ENCODE data around the gene SLC37A2. TPM values are rescaled to one million over a fixed set of nuclear protein-coding genes. Genes with fewer than 3 reads are reported as not detected.

SLC37A2 gene
- total RNA-seq, 1 donor from 2014 or later = 3.3 TPM

GRCh38 chr11:125049164-125049792, 13.8 kb upstream of the SLC37A2 start:
- Mint-ChIP-seq H3K4me1 (no peaks in the 10 kb centered on the region), H3K4me3 (no peak overlapping the region), H3K9me3 (no peaks in the 10 kb centered on the region), H3K27ac (no peak overlapping the region), H3K36me3 (peaks cover 3% of the 10 kb centered on the region), H3K27me3 (ENCODE audit: insufficient read depth, low read depth) (no peaks in the 10 kb centered on the region)
- TF ChIP-seq EZH2 (IDR thresholded peaks at IDR 0.05) = no peak
- no peak for TF ChIP-seq EZH2phosphoT487 (IDR thresholded peaks at IDR 0.05)
- TF ChIP-seq, protein P1, sequence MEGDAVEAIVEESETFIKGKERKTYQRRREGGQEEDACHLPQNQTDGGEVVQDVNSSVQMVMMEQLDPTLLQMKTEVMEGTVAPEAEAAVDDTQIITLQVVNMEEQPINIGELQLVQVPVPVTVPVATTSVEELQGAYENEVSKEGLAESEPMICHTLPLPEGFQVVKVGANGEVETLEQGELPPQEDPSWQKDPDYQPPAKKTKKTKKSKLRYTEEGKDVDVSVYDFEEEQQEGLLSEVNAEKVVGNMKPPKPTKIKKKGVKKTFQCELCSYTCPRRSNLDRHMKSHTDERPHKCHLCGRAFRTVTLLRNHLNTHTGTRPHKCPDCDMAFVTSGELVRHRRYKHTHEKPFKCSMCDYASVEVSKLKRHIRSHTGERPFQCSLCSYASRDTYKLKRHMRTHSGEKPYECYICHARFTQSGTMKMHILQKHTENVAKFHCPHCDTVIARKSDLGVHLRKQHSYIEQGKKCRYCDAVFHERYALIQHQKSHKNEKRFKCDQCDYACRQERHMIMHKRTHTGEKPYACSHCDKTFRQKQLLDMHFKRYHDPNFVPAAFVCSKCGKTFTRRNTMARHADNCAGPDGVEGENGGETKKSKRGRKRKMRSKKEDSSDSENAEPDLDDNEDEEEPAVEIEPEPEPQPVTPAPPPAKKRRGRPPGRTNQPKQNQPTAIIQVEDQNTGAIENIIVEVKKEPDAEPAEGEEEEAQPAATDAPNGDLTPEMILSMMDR (IDR thresholded peaks at IDR 0.05) = no peak
- H3K27ac ChIP-seq = no peak overlapping the region
- no peak overlapping the region for H3K4me3 ChIP-seq
- H3K4me1 ChIP-seq = no peaks in the 10 kb centered on the region
- H3K9ac ChIP-seq = no peak overlapping the region
- no peak for DNase-seq (ENCODE audit: low spot score)
- no peaks in the 10 kb centered on the region for H3K27me3 ChIP-seq
- H3K4me2 ChIP-seq = no peak overlapping the region
- H3K79me2 ChIP-seq (ENCODE audit: low read depth) = no peaks in the 10 kb centered on the region
- H3F3A ChIP-seq (ENCODE audit: low read depth) = no peaks in the 10 kb centered on the region
- no peaks in the 10 kb centered on the region for H3K9me3 ChIP-seq (ENCODE audit: low read depth)
- no peaks in the 10 kb centered on the region for H4K20me1 ChIP-seq (ENCODE audit: low read depth)
- H2AFZ ChIP-seq (replicated peaks) = no peak overlapping the region
- H3K36me3 ChIP-seq = no peaks in the 10 kb centered on the region

- TF ChIP-seq EZH2 (IDR thresholded peaks at IDR 0.05) = no peak
- no peak for TF ChIP-seq EZH2phosphoT487 (IDR thresholded peaks at IDR 0.05)
- TF ChIP-seq, protein P1 (IDR thresholded peaks at IDR 0.05) = no peak
- no peaks in the 10 kb centered on the region for H3K9me3 ChIP-seq (ENCODE audit: low read depth)
Measured at GRCh38 chr11:125052047-125052446, 11.1 kb upstream of the SLC37A2 start.

GRCh38 chr11:125053167-125053566, 9.9 kb upstream of the SLC37A2 start:
- Mint-ChIP-seq H3K9me3 (no peaks in the 10 kb centered on the region), H3K27me3 (ENCODE audit: insufficient read depth, low read depth) (no peaks in the 10 kb centered on the region), H3K27ac (no peak overlapping the region), H3K4me3 (no peak overlapping the region), H3K36me3 (no peaks in the 10 kb centered on the region), H3K4me1 (no peaks in the 10 kb centered on the region)
- no peak for TF ChIP-seq EZH2 (IDR thresholded peaks at IDR 0.05)
- no peak for TF ChIP-seq EZH2phosphoT487 (IDR thresholded peaks at IDR 0.05)
- TF ChIP-seq, protein P1 (IDR thresholded peaks at IDR 0.05) = no peak
- no peak for DNase-seq (ENCODE audit: low spot score)
- no peak overlapping the region for H2AFZ ChIP-seq (replicated peaks)
- no peaks in the 10 kb centered on the region for H3K9me3 ChIP-seq (ENCODE audit: low read depth)
- no peaks in the 10 kb centered on the region for H3K36me3 ChIP-seq
- no peaks in the 10 kb centered on the region for H3F3A ChIP-seq (ENCODE audit: low read depth)
- H3K4me1 ChIP-seq = peaks cover 3% of the 10 kb centered on the region
- H3K27ac ChIP-seq = no peak overlapping the region
- H3K79me2 ChIP-seq (ENCODE audit: low read depth) = no peaks in the 10 kb centered on the region
- H3K27me3 ChIP-seq = no peaks in the 10 kb centered on the region
- no peak overlapping the region for H3K4me3 ChIP-seq
- no peaks in the 10 kb centered on the region for H4K20me1 ChIP-seq (ENCODE audit: low read depth)
- H3K9ac ChIP-seq = no peak overlapping the region
- no peak overlapping the region for H3K4me2 ChIP-seq

More at GRCh38 chr11:125052047-125052446, 11.1 kb upstream of the SLC37A2 start:
- Mint-ChIP-seq H3K27ac (no peak overlapping the region), H3K27me3 (ENCODE audit: insufficient read depth, low read depth) (no peaks in the 10 kb centered on the region), H3K4me1 (no peaks in the 10 kb centered on the region), H3K36me3 (no peaks in the 10 kb centered on the region), H3K9me3 (no peaks in the 10 kb centered on the region), H3K4me3 (no peak overlapping the region)
- Histone ChIP-seq H3K9ac (no peak overlapping the region), H3K79me2 (ENCODE audit: low read depth) (no peaks in the 10 kb centered on the region), H3F3A (ENCODE audit: low read depth) (no peaks in the 10 kb centered on the region), H4K20me1 (ENCODE audit: low read depth) (no peaks in the 10 kb centered on the region), H3K4me3 (no peak overlapping the region), H3K4me2 (no peak overlapping the region), H3K27me3 (no peaks in the 10 kb centered on the region), H3K36me3 (no peaks in the 10 kb centered on the region), H3K27ac (no peak overlapping the region), H3K4me1 (peaks cover 3% of the 10 kb centered on the region), H2AFZ (replicated peaks) (no peak overlapping the region)
- no peak for DNase-seq (ENCODE audit: low spot score)
